Measurements from ENCODE around the gene SPATA31D1. TPM values are rescaled to one million over a fixed set of nuclear protein-coding genes. Genes with fewer than 3 reads are reported as not detected.

The SPATA31D1 gene
- total RNA-seq, 1 experiment from 2014 or later: not detected

DNA sequence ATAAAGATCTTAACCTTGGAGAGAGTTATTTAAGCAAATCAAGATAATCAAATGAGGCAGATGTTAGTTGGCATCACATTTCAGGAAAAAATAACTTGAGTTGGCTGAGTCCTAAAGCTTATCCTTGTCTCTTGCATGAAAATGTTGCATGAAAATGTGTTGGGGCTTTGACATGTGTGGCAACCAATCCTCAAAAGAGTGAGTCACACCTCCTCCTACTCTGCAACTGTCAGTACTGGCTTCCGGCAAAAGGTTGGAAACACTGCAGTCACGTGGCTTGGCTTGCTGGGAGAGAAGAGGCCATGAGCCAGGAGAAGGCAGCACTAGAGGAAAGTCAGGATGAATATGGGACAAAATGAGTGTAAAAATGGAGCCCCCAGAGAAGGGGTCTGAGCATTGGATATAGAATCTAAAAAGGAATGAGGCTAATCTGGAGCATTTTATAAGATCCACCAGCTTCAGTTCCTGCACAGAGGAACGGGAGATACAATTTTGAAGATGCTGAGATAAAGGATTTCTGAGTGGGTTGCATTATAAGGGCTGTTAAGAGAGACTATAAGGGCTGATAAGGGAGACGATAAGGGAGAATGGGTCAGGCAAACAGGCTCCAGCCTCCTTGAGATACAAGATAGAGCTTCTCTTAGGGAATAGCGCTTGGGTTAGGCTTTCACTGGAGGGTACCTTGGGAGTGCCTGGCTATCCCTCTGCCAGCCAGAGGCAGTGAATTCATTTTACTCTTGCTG is 43.1 kb downstream of the SPATA31D1 start:
- Histone ChIP-seq H3K9me3 (ENCODE audit: low read depth, low read length, poor library complexity, severe bottlenecking) (peaks cover 9% of the 10 kb centered on the region), H3K4me1 (ENCODE audit: insufficient read depth, low read length, poor library complexity, severe bottlenecking) (no peaks in the 10 kb centered on the region), H3K27ac (ENCODE audit: low read depth, low read length, poor library complexity, severe bottlenecking) (no peak overlapping the region), H3K36me3 (ENCODE audit: insufficient read depth, low read length, poor library complexity, severe bottlenecking) (no peaks in the 10 kb centered on the region), H3K4me3 (ENCODE audit: low read depth, low read length, poor library complexity, severe bottlenecking) (no peak overlapping the region), H3K27me3 (replicated peaks; ENCODE audit: insufficient read depth, low read depth, low read length, poor library complexity) (no peaks in the 10 kb centered on the region)
- TF ChIP-seq CTCF (conservative IDR thresholded peaks at IDR 0.05; ENCODE audit: low read depth, low read length): no peak
- ChIA-PET CTCF (no interaction called here), POLR2A (ENCODE audit: low non-redundant PET) (no interaction called here)
- intact Hi-C loops (cut with micrococcal nuclease; ENCODE audit: unreplicated experiment): no loop called here
- DNase-seq (ENCODE audit: low spot score): peak; percentile 0
- no TSS peak for BruUV-seq (replicated peaks)

DNA sequence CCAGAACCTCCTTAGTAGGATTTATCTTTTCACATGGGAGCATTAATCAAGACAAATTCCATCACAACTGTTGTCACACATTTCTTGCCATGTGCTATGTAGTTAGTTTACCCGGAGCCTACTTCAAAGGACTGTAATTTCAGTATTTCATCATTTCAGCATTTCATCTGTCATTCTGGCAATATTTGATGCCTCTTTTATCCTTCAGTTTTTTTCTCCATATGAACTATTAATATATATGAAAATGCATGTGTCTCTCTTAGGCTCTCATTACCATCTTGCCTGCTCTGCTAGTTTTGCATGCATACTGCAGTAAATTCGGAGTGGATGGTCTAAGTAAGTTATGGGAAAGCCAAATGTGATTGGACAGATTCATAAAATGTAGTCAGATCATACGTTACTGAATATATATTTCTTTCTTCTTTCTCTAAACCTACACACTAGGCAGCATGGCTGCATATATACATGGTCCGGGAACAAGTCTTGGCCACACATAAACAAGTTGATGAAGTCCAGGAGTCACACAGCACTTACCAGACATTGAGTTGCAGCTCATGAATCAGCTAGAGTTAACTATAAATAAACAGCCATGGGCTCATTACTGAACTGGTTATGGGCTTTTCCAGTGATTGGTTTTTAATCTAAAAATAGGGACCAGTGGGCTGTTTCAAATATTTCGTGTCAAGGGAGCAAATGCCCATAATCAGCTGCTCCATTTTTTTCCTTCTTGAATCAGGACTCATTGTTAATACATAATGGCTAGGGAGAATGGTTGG is 46.6 kb downstream of the SPATA31D1 start:
- Histone ChIP-seq H3K4me1 (ENCODE audit: insufficient read depth, low read length, poor library complexity, severe bottlenecking) (no peaks in the 10 kb centered on the region), H3K27ac (ENCODE audit: low read depth, low read length, poor library complexity, severe bottlenecking) (no peak overlapping the region), H3K36me3 (ENCODE audit: insufficient read depth, low read length, poor library complexity, severe bottlenecking) (no peaks in the 10 kb centered on the region), H3K27me3 (replicated peaks; ENCODE audit: insufficient read depth, low read depth, low read length, poor library complexity) (no peaks in the 10 kb centered on the region), H3K9me3 (ENCODE audit: low read depth, low read length, poor library complexity, severe bottlenecking) (no peaks in the 10 kb centered on the region), H3K4me3 (ENCODE audit: low read depth, low read length, poor library complexity, severe bottlenecking) (no peak overlapping the region)
- ChIA-PET CTCF (interaction anchor here (0.5 kb wide), 1 partner anchor 139 kb away, joined by 8 read pairs; no protein-coding TSS in a partner anchor), POLR2A (ENCODE audit: low non-redundant PET) (no interaction called here)
- intact Hi-C loops (cut with micrococcal nuclease; ENCODE audit: unreplicated experiment): no loop called here
- no peak for DNase-seq (ENCODE audit: low spot score)
- BruUV-seq (replicated peaks): no TSS peak
- TF ChIP-seq CTCF (conservative IDR thresholded peaks at IDR 0.05; ENCODE audit: low read depth, low read length) (no peak), EZH2 (IDR thresholded peaks at IDR 0.05; ENCODE audit: borderline replicate concordance, low read depth, low read length, poor library complexity, severe bottlenecking) (no peak)

DNA sequence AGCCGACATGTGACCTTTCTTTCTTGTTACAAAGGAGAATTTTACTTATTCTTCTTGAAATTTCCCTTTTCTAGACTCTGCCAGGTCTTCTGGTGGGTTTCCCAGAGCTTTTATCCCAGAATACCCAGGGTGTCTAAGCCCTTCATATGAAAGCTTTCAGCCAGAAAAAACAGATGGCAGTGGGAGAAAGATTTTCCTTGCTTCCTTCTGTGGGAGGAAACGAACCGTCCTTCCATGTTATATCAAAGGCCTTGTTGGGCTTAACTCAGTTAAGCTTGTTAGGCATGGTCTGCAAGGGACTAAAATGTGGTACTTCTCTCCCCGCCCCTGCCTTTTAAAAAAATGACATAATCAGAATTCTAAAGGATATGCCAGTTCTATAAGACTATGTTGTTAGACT is 47.5 kb downstream of the SPATA31D1 start:
- Histone ChIP-seq H3K9me3 (ENCODE audit: low read depth, low read length, poor library complexity, severe bottlenecking) (no peaks in the 10 kb centered on the region), H3K36me3 (ENCODE audit: insufficient read depth, low read length, poor library complexity, severe bottlenecking) (no peaks in the 10 kb centered on the region), H3K4me3 (ENCODE audit: low read depth, low read length, poor library complexity, severe bottlenecking) (no peak overlapping the region), H3K4me1 (ENCODE audit: insufficient read depth, low read length, poor library complexity, severe bottlenecking) (no peaks in the 10 kb centered on the region), H3K27ac (ENCODE audit: low read depth, low read length, poor library complexity, severe bottlenecking) (no peak overlapping the region), H3K27me3 (replicated peaks; ENCODE audit: insufficient read depth, low read depth, low read length, poor library complexity) (no peaks in the 10 kb centered on the region)
- intact Hi-C loops (cut with micrococcal nuclease; ENCODE audit: unreplicated experiment): no loop called here
- POLR2A ChIA-PET (ENCODE audit: low non-redundant PET): no interaction called here
- DNase-seq (ENCODE audit: low spot score): no peak
- CTCF ChIA-PET: no interaction called here
- BruUV-seq (replicated peaks): no TSS peak
- no peak for TF ChIP-seq CTCF (conservative IDR thresholded peaks at IDR 0.05; ENCODE audit: low read depth, low read length)
- no peak for TF ChIP-seq EZH2 (IDR thresholded peaks at IDR 0.05; ENCODE audit: borderline replicate concordance, low read depth, low read length, poor library complexity, severe bottlenecking)

Data from A673 (cell line).